HuH-7.5 (cell line): ENCODE data around the gene CWC27.

Experiments
- DNase-seq: peaks from one replicate; pipeline ENCODE4 v3.0.0; 2011; ENCODE audit warnings: low spot score

Gene CWC27

DNA sequence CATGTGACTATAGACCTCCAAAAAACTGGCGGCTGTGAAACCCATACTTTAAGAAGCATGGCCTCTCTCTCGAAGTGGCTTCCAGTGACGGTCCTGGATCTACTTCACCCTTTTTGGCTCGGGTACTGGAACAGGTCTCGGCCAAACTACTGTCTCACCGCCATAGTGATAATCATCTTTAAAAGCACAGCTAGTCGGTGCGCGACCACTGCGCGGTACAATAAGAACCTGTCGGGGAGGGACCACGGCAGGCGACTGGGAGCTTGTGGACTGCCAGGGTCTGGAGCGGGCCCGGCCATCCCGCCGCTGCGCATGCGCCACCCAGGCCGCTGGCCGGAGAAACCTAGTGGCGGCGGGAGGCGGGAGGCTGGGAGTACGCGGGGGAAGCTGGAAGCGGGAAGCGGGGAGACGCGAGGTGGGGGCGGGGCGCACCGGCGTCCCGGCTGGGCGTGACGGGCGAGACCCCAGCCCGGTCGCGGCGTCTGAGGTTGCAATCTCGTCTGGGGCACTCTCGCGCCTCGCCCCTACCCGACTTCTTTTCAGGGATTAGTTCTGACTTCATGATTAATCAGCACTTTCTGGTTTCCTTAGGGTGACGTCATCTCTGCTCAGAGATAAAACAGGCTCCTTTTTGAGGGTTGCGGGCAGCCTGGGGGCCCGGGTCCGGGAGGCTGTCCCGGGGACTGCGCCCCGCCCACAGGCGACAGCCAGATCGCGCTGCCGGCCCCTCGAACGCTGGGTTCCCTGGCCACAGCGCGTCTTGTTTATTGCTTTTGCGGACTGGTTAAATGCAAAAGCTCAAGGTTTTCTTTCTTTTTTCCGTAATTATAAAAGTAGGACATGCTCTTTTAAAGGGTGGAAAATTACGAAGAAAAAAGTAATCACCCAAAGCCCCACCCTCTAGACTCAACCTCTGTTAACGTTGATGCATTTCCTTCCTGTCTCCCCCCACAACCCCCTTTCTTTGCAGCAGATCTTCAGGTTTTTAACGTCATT lies 266.8 kb downstream of the CWC27 start:
- DNase-seq, result peak; percentile 92

DNA sequence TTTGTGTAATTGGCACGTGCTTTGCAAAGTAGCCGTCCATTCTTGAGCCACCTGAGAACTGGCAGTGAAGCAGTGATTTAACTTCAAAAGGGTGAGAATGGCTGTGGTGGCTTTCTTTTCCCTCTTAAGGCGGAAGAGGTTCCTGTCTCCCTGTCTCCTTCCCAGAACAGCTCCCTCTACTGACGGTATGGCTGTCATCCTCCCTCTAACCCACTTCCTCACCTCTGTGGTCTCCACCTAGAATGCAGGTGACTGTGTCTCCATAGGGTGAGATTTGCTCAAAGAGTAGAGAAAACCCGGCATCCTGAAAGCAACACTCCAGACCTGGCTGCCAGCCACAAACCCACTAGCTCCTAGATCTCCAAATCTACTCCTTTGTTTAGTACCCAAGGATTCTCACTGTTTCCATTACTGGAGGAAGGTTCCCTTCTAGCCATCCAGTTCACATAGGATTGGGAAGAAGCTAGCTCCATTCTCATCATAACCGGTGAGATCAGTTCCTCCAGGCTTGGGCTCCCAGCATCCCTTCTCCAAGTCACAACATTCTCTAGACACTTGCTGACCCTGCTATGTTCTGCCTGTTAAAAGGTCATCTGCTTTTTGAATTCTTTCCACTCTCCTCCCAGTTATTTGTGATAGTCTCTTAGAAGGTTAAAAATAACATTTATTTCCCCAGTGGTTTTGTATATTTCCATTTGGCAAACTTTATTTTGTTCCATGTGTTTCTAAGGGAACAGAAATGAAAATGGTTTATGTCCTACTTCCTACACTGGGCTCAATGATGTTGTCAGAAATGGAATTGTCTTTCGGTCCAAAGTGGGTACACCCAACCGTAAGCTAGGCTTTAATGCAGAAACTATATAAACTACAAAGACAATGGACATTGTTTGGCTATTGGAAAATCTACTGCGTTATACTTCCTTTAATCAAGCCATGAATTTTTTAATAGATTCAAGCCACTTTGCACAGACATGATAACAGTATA lies 269.4 kb downstream of the CWC27 start:
- peak; percentile 58 for DNase-seq

DNA sequence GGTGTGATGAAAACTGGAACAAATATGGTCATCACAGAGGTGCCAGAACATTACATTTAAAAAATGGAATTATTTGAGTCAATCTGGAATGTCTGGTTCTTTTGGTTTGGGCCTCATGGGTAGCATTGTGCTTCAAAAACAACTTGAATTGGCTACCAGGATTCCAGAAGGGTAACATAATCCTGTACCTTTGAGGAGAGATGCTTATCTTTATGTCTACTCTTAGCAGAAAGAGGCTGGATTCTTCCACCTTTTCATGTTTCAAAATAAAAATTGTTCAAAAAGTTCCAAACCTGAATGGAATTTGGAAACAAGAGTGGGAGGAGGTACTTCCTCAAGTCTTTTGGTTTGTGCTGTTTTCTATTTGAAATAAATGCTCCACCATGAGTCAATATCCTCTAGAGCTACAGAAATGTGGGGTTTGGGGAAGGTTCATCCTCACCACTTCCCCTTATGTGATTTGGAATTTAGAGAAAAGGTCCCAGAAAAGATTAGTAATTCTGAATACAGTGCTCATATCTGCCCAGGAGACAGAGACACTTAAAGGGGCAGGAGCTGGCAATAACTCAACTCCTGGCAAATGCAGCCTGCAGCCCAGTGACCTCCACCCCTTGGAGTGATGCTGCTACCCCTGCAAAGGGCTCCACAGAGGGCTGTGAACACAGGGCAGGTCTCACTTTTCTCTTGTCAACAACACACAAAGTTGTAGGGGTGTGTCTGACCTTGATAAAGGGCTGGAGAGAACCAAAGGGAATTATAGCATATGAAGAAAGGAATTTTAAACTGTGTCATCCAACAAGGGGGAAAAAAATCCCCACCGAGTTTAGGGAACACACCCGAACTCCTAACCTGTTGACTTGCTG lies 272.8 kb downstream of the CWC27 start:
- no peak for DNase-seq

DNA sequence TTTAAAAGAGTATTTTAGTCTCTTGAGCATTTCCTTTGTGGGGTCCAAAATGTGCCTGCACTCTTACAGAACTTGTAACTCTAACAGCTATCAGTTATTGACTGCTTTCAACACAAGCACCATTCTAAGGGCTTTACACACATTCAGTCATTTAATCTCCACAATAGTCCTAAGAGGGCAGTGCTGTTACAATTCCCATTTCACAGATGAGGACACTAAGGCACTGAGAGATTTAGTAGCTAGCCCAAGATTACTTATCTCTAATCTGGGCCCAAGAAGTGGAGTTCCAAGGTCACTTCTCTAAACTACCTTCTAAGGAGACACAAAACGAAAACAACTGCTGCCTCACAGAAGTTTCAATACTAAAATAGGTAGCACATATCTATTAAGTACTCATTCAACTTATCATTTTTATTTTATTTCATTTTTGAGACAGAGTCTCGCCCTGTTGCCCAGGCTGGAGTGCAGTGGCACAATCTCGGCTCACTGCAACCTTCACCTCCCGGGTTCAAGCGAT lies 275.2 kb downstream of the CWC27 start:
- DNase-seq, result no peak

DNA sequence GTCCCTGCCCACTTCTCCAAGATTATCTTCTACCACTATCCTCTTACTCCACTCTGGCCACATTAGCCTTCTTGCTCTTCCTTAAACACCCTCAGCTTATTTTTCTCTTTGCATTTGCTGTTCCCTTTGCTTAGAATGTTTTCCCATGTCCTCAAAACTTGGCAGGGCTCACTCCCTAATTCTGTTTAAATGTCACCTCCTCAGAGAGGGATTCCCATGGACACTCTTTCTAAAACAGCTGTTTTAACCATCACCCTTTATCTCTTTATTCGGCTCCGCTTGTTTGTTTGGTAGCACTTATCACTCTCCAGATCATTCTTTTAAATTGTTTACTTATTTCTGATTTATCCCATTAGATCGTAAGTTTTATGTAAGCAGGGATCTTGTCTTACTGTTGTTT lies 278.5 kb downstream of the CWC27 start:
- no peak for DNase-seq

DNA sequence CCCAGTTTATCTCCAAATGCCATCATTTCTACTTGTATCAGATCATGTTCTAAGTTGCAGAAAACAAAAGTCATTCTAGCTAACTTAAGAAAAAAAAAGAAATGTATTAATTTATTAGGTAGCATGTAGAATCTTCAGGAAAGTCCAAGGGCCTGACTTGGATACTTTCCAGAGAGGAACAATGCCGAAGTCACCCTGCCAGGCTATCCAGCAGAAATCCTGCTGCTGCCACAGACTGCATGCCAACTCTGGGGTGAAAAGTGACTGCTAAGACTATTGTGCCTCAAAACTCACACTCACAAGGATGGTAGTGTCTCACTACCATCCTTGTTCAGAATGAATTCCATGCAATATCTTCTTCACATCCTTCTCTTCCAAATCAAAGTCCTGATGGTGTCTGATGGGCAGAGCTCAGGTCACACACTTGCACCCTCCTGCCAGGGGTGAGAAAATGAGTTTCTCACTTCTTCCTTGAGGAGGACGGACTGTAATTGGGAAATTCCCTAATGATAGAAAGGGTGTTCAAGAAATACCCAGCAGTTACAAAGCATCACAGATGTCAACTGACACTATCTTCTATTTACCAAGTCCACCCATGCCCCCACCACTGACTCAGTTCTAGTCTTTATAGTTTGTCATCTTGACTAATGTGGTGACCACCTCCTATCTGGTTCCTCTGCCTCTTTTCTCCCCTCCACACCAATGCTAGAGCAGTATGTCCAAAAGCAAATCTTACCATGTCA lies 279.4 kb downstream of the CWC27 start:
- DNase-seq, result no peak

DNA sequence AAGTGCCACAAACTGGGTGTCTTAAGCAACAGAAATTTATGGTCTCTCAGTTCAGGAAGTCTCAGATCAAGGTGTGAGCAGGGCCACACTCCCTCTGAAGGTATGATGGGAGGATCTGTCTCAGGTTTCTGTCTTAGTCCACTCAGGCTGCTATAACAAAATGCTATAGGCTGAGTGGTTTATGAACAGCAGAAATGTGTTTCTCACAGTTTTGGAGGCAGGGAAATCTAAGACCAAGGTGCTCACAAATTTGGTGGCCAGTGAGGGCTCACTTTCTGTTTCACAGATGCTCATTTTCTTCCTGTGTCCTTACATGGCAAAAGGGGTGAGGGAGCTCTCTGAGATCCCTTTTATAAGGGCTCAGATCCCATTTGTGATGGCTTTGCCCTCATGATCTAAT lies 281.4 kb downstream of the CWC27 start:
- no peak for DNase-seq

DNA sequence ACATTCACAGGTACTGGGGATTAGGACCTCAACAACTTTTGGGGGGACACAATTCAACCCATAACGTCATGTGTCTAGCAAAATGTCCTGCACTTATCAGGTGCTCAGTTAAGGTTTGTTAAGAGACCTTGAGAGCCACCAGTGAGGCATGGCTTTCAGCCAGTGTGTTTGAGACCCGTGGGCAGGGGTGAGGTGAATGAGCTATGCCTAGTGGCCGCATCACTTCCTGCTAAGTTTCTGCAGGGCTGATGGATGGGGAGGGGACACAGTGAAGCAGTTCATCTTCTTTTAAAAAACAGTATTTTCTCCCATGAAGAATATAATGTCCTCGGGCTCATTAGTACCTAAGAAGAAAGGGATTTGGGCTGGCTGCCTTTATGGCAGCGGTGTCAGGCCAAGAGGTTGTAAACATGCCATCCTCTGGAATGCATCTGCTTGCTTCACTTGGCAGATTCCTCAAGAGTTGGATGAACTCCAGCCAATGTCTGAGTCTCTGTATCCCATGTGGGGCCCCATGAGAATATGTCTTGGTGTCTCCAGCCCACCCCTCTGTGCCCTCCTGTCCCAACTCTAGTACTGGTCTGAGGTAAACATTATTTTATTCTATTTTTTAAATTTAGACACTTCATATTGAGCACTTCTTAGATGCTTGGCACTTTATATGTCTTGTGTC lies 282.2 kb downstream of the CWC27 start:
- DNase-seq, result no peak

DNA sequence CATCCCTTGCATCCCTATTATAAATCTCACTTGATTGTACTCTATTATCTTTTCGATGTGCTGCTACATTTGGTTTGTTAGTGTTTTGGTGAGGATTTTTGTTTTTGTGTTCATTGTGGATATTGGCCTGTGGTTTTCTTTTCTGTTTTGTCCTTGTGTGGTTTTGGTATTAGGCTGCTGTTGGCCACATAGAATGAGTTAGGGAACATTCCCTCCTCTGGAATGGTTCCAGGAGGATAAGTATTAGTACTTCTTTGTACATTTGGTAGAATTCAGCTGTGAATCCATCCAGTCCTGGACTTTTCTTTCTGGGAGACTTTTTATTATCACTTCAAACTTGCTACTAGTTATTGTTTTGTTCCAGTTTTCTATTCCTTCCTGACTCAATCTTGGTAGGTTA lies 287.2 kb downstream of the CWC27 start:
- no peak for DNase-seq

DNA sequence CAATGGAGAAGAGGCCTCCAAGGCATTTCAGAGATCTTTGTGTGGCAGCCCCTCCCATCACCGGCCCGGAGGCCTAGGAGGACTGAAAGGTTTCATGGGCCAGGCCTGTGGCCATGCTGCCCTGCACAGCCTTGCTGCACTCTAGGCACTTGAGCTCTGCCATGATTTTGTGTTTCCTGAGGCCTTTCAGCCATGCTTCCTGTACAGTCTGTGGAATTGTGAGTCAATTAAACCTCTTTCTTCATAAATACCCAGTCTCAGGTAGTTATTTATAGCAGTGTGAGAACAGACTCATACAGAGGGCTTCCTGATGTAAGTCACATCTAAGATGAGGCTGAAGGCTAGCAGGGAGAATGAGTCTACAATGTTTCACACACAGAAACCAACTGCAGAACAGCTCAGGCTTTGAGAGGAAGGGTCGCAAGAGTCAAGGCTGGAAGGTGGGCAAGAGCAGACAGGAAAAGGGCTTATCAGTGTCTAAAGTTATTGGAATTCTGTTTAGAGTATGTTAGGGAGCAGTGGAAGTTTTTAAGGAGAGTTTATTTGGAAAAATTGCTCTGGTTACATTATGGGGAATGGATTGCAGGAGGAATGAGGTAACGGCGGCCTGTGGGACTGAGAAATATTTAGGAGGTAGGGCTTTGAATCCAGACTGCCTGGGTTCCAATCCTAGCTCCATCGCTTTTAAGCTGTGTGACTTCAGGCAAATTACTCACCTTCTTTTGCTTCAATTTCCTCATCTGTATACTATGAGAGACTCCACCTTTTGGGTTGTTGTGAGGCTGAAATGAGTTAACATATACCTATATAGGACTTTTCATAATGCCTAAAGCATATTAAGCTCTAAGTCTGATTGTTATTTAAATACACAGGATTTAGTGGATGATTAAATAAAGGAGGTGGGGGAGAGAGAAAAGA lies 291.2 kb downstream of the CWC27 start:
- no peak for DNase-seq

DNA sequence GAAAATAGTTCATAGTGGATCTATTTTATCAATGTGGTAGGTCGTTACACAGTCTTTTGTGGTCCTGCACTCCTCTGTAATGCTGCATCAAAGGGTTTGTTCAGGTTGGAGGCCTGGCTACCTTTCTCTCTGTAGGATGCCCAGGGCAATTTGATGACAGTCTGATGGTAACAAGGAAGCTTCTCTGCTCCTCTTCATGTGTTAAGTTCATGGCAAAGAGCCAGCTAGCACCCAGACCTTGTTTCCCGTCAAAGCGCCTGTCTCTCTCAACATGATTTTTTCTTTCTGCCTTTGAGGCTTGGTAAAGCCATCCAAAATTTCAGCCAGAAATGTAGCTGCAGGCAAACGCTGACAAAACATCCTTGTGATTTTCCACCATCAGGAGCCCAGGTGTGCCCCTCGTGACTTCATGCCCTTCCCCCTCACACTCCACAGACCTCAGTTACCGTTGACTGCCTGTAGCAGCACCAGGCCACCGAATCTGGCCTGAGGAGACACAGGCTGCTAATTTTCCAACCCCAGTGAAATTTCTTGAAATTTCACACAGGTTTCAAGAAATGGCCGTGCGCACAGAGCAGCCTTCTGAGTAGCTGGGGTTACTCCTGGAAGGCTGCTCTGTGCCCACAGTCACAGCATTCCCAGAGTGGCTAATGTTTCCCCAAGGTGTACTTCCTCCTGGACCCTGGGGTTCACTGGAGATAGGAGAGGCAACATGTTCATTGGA lies 292.7 kb downstream of the CWC27 start:
- no peak for DNase-seq

DNA sequence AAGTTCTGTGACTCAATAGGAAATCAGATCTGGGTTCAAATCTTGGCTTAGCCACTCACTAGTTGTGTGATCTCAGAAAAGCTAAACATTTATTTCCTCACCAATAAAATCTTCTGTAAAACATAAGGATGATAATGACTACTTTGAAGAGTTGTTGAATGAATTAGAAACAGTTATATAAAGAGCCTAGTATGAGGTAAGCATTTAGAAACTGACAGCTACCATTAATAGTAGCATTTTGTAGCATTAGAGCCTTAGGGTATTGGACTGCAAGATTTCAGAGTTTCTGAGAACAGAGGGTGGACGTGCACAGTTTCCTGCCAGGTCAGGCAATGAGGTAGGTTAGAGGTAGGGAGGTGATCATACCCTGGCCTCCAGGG lies 293.2 kb downstream of the CWC27 start:
- no peak for DNase-seq

DNA sequence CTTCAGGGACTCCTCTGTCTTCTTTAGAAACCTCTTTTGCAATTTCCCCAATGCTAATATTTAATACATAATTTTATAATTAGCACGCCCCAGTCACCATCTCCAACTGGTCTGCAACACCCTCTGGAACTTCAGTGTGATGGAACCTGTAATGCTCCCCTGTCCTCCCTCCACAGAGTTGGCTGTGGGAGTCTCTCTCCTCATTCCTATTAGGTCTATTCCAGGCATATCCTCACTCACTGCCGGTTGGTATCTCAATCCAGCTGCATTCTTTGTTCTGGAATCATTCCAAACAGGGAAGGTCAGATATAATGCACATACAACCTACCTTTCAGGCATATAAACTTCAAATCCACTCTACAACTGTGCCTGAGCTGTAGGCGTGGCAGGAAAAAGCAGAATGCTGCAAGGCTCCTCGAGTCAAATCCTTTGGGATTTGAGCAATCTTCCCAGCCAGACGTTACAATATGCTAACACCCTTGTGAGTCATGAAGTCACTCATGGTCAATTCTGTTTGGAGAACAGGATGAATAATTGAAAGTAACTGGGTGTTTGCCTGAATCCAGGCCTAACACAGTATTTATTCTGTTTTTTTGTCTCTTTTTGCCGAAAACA lies 293.8 kb downstream of the CWC27 start:
- no peak for DNase-seq

DNA sequence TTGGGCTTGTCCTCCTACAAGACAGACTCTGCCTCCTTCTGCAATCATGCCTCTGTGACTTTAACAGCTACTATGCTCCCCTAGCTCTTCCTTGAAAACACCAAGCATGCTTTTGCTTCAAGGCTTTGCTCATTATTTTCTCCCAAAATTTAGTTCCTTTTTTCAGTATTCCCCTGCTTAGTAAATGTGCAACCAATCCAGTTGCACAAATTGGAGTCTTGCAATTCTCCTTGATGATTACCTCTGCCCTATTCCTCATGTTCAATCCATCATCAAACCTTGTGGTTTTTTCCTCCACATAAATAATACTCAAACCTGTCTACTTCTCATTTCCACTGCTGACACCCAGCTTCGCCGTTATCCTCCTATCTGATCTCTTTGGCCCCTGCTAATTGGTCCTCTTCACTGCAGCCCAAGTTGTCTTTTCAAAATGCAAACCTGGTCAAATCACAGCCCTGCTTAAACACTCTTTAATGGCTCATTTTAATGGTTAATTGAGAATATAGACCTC lies 296.3 kb downstream of the CWC27 start:
- no peak for DNase-seq

DNA sequence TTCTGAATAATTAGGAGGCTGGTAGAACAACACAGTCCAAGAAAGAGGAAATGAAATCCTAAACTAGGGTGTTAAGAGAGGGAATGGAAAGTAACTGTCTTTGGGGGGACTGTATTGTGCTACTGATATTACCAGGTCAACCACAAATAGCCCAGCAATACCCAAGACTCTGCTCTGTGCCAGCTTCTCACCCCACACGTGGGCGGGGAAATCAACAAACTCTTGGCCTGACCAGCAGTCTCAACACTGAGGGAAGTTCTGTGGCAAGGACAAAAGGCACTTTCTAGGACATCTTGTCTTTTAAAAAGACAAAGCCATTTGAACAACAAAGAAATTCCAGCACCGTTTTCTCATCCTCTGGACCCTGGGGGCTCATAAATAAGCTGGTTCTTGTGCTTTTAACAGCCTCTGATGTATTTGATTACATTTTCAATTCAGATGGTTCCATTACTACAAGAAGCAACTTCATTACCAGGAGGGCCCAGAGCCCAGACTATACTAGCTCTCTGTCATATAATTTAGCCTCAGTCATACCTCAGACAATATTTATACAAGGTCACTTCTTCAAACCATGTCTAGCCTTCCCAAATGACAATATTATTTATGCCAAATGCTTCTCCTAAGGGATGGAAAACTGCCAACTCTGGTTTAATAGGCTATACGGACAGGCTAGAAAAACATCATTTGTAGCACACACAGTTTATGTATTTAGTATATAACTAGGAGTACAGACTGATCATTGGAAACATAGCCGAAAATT lies 297.8 kb downstream of the CWC27 start:
- DNase-seq, result no peak

DNA sequence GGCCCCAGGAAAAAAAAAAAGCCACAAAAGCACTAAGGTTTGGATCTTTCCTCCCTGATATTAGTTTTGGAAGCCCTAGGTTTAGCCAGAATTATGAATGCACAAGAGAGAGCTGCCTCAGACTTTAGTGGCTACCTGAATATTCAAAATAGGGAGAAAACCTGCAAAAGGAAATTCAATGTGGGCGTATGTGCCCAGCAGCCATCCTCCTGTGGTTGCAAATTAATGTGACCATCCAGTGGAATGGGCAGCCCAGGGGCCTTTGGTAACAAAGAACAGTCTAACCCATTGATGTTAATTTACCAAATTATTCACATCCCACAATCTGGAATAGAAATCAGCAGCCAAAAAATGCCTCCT lies 298.4 kb downstream of the CWC27 start:
- no peak for DNase-seq
